ENCODE results near the gene PLPP6. TPM values are rescaled to one million over a fixed set of nuclear protein-coding genes. Genes with fewer than 3 reads are reported as not detected.
A peak's percentile ranks its signal among the peaks of the same experiment; 100 is the strongest.

PLPP6 gene
- total RNA-seq (14.7 and 15.8 TPM in 2 replicates), polyA plus RNA-seq (11.7 and 18.8 TPM in 2 replicates)

- no peaks in the 10 kb centered on the region for H3K27me3 ChIP-seq
- TF ChIP-seq CTCF (IDR thresholded peaks at IDR 0.05; ENCODE audit: low read depth, low read length), result peak; percentile 47
- H3K27ac ChIP-seq, result peak within 1 kb of the TSS; percentile 15
- H3K9me3 ChIP-seq (ENCODE audit: low read depth), result no peaks in the 10 kb centered on the region
- no peaks in the 10 kb centered on the region for H3K36me3 ChIP-seq
- H3K4me1 ChIP-seq (ENCODE audit: low read depth), result peaks cover 11% of the 10 kb centered on the region
- H3K4me3 ChIP-seq, result peak within 1 kb of the TSS; percentile 87
- DNase-seq (ENCODE audit: low read depth in 1 of 2, low spot score in 1 of 2), result peak; percentile 86 to 91
These were observed at the start of gene PLPP6 for GRCh38 chr9:4662108-4662988. PLPP6 (plus strand) TSS chr9:4662294; CDS start chr9:4662376, 82 bp downstream.

GRCh38 chr9:4614627-4615026, 47.5 kb upstream of the PLPP6 start:
- no peaks in the 10 kb centered on the region for H3K36me3 ChIP-seq
- DNase-seq (ENCODE audit: low read depth in 1 of 2, low spot score in 1 of 2), result no peak

GRCh38 chr9:4615251-4615650, 46.8 kb upstream of the PLPP6 start:
- H3K36me3 ChIP-seq, result no peaks in the 10 kb centered on the region
- H3K4me3 ChIP-seq, result no peak overlapping the region
- no peaks in the 10 kb centered on the region for H3K9me3 ChIP-seq (ENCODE audit: low read depth)
- H3K27me3 ChIP-seq, result no peaks in the 10 kb centered on the region
- no peak for TF ChIP-seq CTCF (IDR thresholded peaks at IDR 0.05; ENCODE audit: low read depth, low read length)
- no peak overlapping the region for H3K27ac ChIP-seq
- DNase-seq (ENCODE audit: low read depth in 1 of 2, low spot score in 1 of 2), result peak in 1 of 2 donors; percentile 84
- H3K4me1 ChIP-seq (ENCODE audit: low read depth), result no peaks in the 10 kb centered on the region

More at GRCh38 chr9:4614627-4615026, 47.5 kb upstream of the PLPP6 start:
- Histone ChIP-seq H3K4me3 (no peak overlapping the region), H3K27ac (no peak overlapping the region), H3K4me1 (ENCODE audit: low read depth) (no peaks in the 10 kb centered on the region), H3K9me3 (ENCODE audit: low read depth) (no peaks in the 10 kb centered on the region), H3K27me3 (no peaks in the 10 kb centered on the region)
- TF ChIP-seq CTCF (IDR thresholded peaks at IDR 0.05; ENCODE audit: low read depth, low read length), result no peak

GRCh38 chr9:4615778-4616177, 46.3 kb upstream of the PLPP6 start:
- no peak for DNase-seq (ENCODE audit: low read depth in 1 of 2, low spot score in 1 of 2)
- Histone ChIP-seq H3K4me3 (no peak overlapping the region), H3K27me3 (no peaks in the 10 kb centered on the region), H3K4me1 (ENCODE audit: low read depth) (no peaks in the 10 kb centered on the region), H3K27ac (no peak overlapping the region), H3K9me3 (ENCODE audit: low read depth) (no peaks in the 10 kb centered on the region), H3K36me3 (no peaks in the 10 kb centered on the region)
- no peak for TF ChIP-seq CTCF (IDR thresholded peaks at IDR 0.05; ENCODE audit: low read depth, low read length)

GRCh38 chr9:4617752-4618151, 44.3 kb upstream of the PLPP6 start:
- Histone ChIP-seq H3K4me1 (ENCODE audit: low read depth) (no peaks in the 10 kb centered on the region), H3K27me3 (no peaks in the 10 kb centered on the region), H3K27ac (no peak overlapping the region), H3K36me3 (no peaks in the 10 kb centered on the region), H3K4me3 (no peak overlapping the region), H3K9me3 (ENCODE audit: low read depth) (no peaks in the 10 kb centered on the region)
- TF ChIP-seq CTCF (IDR thresholded peaks at IDR 0.05; ENCODE audit: low read depth, low read length), result no peak
- DNase-seq (ENCODE audit: low read depth in 1 of 2, low spot score in 1 of 2), result no peak
